ENCODE measurements around the gene MECP2.
A peak's percentile ranks its signal among the peaks of the same experiment; 100 is the strongest.

Gene MECP2

DNA sequence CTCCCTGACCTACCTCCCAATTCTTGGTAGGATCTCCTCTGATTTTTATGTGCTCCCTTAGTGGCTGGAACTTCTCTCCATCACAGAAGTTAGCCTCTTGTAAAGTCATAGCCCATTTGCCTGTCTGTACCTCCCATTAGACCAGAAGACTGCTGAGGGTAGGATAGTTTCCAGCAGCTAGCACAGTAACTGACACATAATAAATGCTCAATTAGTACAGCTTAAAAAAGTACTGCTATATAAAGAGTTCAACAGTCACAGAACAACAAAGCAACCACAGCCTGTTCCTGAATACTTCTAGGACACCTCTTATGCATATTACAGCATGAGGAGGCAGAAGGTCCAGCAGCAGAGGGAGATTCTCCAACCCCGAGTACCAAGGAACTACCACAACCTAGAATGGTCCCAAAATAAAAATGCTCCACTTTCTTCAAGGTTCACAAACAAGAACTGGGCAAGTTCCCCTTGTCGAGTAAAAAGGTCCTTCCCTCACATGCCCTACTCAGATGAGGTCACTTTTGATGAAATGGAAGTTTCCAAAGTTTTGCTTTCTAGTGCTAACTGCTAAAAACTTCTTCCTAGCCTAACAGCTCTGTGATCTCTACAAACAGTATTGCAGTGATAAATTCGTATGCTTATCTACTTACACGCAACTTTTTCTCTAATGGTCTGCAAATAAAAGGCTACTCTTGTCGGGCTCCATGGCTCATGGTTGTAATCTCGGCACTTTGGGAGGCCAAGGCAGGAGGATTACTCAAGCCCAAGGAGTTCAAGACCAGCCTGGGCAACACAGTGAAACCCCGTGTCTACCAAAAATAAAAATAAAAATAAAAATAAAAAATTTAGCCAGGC is 12.8 kb downstream of the MECP2 start:
- Histone ChIP-seq H3K27ac (ENCODE audit: low read depth, low read length) (no peak overlapping the region), H3K9ac (ENCODE audit: low read length) (no peak overlapping the region), H3K27me3 (ENCODE audit: control insufficient read depth, insufficient read depth, low read length) (no peaks in the 10 kb centered on the region), H3K4me1 (ENCODE audit: control insufficient read depth, insufficient read depth, low read length) (peaks cover 4% of the 10 kb centered on the region; the same call in 1 of the 2 replicates), H3K36me3 (ENCODE audit: control insufficient read depth, insufficient read depth, low read length) (0 out of 2 replicates have a peak, but pooled peaks cover 8% of the 10 kb centered on the region), H3K4me3 (ENCODE audit: low read depth, low read length) (no peak overlapping the region), H3K9me3 (ENCODE audit: control insufficient read depth, insufficient read depth, low read depth, low read length) (peaks cover 6% of the 10 kb centered on the region; the same call in 1 of the 2 replicates)

DNA sequence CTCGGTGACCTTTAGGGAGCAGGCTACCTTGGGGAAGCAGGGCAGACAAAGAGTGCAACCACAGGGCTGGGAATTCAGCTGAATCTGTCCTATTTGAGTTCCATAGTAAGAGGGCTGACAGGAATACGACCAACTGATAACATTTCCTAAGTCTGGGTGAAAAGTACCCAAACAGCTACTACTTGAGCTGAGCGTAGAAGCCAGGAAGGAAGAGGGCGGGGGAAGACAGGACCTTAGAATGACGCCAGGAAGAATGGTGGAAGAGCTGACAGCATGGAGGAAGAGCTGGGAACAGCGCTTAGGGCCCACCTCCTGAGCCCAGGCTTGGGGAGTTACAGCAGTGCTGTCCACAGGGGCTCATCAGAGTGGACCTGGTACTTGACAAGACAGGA is 14.4 kb downstream of the MECP2 start:
- H3K27ac ChIP-seq (ENCODE audit: low read depth, low read length), result no peak overlapping the region
- H3K9ac ChIP-seq (ENCODE audit: low read length), result no peak overlapping the region
- H3K4me1 ChIP-seq (ENCODE audit: control insufficient read depth, insufficient read depth, low read length), result peaks cover 4% of the 10 kb centered on the region; the same call in 1 of the 2 replicates
- H3K27me3 ChIP-seq (ENCODE audit: control insufficient read depth, insufficient read depth, low read length), result no peaks in the 10 kb centered on the region
- H3K36me3 ChIP-seq (ENCODE audit: control insufficient read depth, insufficient read depth, low read length), result 0 out of 2 replicates have a peak, but pooled peaks cover 3% of the 10 kb centered on the region
- peaks cover 6% of the 10 kb centered on the region; the same call in 1 of the 2 replicates for H3K9me3 ChIP-seq (ENCODE audit: control insufficient read depth, insufficient read depth, low read depth, low read length)
- no peak overlapping the region for H3K4me3 ChIP-seq (ENCODE audit: low read depth, low read length)

DNA sequence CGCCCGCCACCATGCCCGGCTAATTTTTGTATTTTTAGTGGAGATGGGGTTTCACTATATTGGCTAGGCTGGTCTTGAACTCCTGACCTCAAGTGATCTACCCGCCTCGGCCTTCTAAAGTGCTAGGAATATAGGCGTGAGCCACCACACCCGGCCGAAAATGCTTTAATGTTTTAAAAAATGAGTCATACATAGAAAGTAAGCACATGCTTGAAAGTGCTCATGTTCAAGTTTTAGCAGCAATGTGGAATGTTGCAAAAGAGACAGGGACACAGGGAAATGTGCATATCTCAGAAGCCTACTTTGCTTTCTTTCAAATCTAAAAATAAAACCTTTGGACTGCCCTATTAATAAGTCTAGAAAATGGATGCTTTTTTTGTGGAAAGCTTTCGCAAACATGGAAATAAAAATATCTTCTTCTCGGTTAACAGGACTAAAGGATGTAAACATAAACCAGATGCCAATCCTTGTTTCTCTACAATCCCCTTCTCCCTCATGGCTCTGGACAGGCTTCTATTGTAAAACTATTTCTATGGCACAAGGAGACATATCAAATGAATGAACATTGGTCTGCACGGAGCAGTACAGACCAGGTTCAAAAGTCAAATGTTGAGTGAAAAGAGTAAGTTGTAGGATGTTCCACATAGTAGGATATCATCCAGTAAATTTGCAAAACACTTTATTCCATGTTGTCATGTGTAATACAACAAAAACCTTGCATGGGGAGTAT is 15.0 kb downstream of the MECP2 start:
- no peaks in the 10 kb centered on the region for H3K27me3 ChIP-seq (ENCODE audit: control insufficient read depth, insufficient read depth, low read length)
- no peak overlapping the region for H3K4me3 ChIP-seq (ENCODE audit: low read depth, low read length)
- H3K4me1 ChIP-seq (ENCODE audit: control insufficient read depth, insufficient read depth, low read length), result peaks cover 4% of the 10 kb centered on the region; the same call in 1 of the 2 replicates
- no peaks in the 10 kb centered on the region for H3K36me3 ChIP-seq (ENCODE audit: control insufficient read depth, insufficient read depth, low read length)
- no peak overlapping the region for H3K27ac ChIP-seq (ENCODE audit: low read depth, low read length)
- H3K9me3 ChIP-seq (ENCODE audit: control insufficient read depth, insufficient read depth, low read depth, low read length), result peaks cover 6% of the 10 kb centered on the region; the same call in 1 of the 2 replicates
- no peak overlapping the region for H3K9ac ChIP-seq (ENCODE audit: low read length)

DNA sequence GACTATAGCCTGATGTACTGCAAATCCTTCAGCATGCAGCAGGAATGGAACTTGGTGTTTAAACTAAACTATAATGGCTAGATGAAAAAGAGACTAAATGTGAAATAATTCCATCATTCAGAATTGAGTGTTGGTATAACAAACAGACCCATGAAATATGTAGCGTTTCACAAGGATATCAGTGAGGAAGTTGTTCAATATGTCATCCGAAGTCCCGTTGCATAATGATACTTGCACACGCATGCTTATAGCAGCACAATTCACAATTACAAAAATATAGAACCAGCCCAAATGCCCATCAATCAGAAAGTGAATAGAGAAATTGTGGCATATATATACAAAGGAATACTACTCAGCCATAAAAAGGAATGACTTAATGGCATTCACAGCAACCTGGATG is 20.4 kb downstream of the MECP2 start:
- Histone ChIP-seq H3K4me3 (ENCODE audit: low read depth, low read length) (no peak overlapping the region), H3K9me3 (ENCODE audit: control insufficient read depth, insufficient read depth, low read depth, low read length) (peaks cover 7% of the 10 kb centered on the region; the same call in 1 of the 2 replicates), H3K4me1 (ENCODE audit: control insufficient read depth, insufficient read depth, low read length) (peaks cover 20% of the 10 kb centered on the region), H3K36me3 (ENCODE audit: control insufficient read depth, insufficient read depth, low read length) (no peaks in the 10 kb centered on the region), H3K27me3 (ENCODE audit: control insufficient read depth, insufficient read depth, low read length) (no peaks in the 10 kb centered on the region), H3K27ac (ENCODE audit: low read depth, low read length) (no peak overlapping the region), H3K9ac (ENCODE audit: low read length) (no peak overlapping the region)

GRCh38 chrX:154074199-154074598 is 23.3 kb downstream of the MECP2 start:
- peak overlapping the region; percentile 3 for H3K9ac ChIP-seq (ENCODE audit: low read length)
- H3K9me3 ChIP-seq (ENCODE audit: control insufficient read depth, insufficient read depth, low read depth, low read length), result peaks cover 4% of the 10 kb centered on the region; the same call in 1 of the 2 replicates
- H3K27ac ChIP-seq (ENCODE audit: low read depth, low read length), result peak overlapping the region; percentile 66; the same call in 1 of the 2 replicates
- 0 out of 2 replicates have a peak overlapping the region, but pooled peaks have one; percentile 22 for H3K4me3 ChIP-seq (ENCODE audit: low read depth, low read length)
- H3K27me3 ChIP-seq (ENCODE audit: control insufficient read depth, insufficient read depth, low read length), result no peaks in the 10 kb centered on the region
- no peaks in the 10 kb centered on the region for H3K36me3 ChIP-seq (ENCODE audit: control insufficient read depth, insufficient read depth, low read length)
- H3K4me1 ChIP-seq (ENCODE audit: control insufficient read depth, insufficient read depth, low read length), result peaks cover 20% of the 10 kb centered on the region

GRCh38 chrX:154072192-154072591 is 25.3 kb downstream of the MECP2 start:
- Histone ChIP-seq H3K4me3 (ENCODE audit: low read depth, low read length) (no peak overlapping the region), H3K27me3 (ENCODE audit: control insufficient read depth, insufficient read depth, low read length) (no peaks in the 10 kb centered on the region), H3K4me1 (ENCODE audit: control insufficient read depth, insufficient read depth, low read length) (peaks cover 20% of the 10 kb centered on the region), H3K27ac (ENCODE audit: low read depth, low read length) (no peak overlapping the region), H3K9ac (ENCODE audit: low read length) (no peak overlapping the region), H3K36me3 (ENCODE audit: control insufficient read depth, insufficient read depth, low read length) (no peaks in the 10 kb centered on the region), H3K9me3 (ENCODE audit: control insufficient read depth, insufficient read depth, low read depth, low read length) (peaks cover 4% of the 10 kb centered on the region; the same call in 1 of the 2 replicates)

DNA sequence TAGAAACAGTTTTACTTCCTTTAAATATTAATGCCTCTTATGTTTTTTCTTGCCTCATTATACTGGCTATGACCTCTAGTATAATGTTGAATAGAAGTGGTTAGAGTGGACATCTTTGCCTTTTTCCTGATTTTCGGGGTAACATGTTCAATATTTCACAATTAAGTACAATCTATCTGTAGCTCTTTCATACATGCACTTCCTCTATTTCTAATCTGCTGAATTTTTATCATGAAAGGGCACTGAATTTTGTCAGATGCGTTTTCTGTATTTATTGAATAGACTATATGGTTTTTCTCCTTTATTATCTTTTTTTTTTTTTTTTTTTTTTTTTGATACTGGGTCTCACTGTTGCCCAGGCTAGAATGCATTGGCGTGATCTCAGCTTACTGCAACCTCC is 29.0 kb downstream of the MECP2 start:
- Histone ChIP-seq H3K36me3 (ENCODE audit: control insufficient read depth, insufficient read depth, low read length) (no peaks in the 10 kb centered on the region), H3K27me3 (ENCODE audit: control insufficient read depth, insufficient read depth, low read length) (no peaks in the 10 kb centered on the region), H3K9me3 (ENCODE audit: control insufficient read depth, insufficient read depth, low read depth, low read length) (peaks cover 2% of the 10 kb centered on the region; the same call in 1 of the 2 replicates), H3K27ac (ENCODE audit: low read depth, low read length) (no peak overlapping the region), H3K4me3 (ENCODE audit: low read depth, low read length) (no peak overlapping the region), H3K9ac (ENCODE audit: low read length) (no peak overlapping the region), H3K4me1 (ENCODE audit: control insufficient read depth, insufficient read depth, low read length) (no peaks in the 10 kb centered on the region)

DNA sequence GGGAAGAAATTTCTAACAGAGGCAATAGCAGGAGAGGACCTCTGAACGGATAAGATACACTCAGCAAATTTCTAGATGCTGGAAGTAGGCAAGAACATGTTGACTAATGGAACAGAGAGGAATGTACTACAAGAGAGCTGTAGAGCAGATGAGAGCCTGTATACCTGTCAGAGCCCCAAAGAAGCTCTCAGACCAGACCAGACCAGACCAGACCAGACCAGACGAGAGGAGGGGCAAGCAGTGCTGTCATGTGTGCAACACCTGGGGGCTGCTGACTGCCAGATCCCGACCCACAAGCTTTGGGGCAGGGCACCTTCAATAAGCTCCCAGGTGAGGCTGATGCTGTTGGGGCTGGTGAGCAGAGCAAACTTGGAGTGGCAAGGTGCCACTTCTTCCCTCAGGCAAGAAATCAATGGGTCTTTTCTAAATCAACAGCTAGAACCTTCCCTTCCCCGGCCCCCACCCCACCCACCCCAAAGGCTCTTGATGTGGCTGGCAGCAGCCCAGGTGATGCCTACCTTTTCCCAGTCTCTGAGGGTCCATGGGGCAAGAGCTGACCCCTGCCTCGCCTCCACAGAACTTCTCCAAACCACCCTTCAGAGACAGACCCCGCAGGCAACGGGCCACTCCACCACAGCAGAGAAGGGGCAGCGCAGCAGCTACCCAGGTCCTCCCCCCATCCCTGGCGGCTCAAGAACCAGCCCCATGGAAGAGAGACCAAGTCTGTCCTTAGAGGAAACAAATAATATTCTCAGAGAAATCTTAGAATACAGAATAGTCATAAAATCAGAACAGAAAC is 32.7 kb downstream of the MECP2 start:
- H3K9ac ChIP-seq (ENCODE audit: low read length), result no peak overlapping the region
- H3K36me3 ChIP-seq (ENCODE audit: control insufficient read depth, insufficient read depth, low read length), result no peaks in the 10 kb centered on the region
- H3K27me3 ChIP-seq (ENCODE audit: control insufficient read depth, insufficient read depth, low read length), result no peaks in the 10 kb centered on the region
- no peak overlapping the region for H3K4me3 ChIP-seq (ENCODE audit: low read depth, low read length)
- peaks cover 6% of the 10 kb centered on the region; the same call in 1 of the 2 replicates for H3K9me3 ChIP-seq (ENCODE audit: control insufficient read depth, insufficient read depth, low read depth, low read length)
- H3K27ac ChIP-seq (ENCODE audit: low read depth, low read length), result no peak overlapping the region
- peaks cover 6% of the 10 kb centered on the region; the same call in 1 of the 2 replicates for H3K4me1 ChIP-seq (ENCODE audit: control insufficient read depth, insufficient read depth, low read length)

DNA sequence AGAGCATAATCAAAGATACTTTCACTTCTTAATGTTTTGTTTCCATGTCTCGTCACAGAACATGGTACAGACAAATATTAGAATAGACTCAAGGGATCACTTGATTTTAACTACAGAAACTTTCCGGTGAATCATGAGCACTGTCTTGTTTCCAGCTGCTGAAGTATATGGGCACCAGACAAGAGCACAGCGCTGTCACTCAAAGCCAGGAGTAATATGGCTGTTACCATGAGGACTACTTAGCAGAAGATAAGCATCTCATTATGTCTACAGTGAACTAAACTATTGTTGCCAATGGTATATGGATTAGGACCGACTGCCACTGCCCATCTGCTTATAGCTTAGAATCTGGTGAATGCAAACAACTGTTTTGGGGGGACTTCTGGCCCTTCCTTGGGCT is 34.3 kb downstream of the MECP2 start:
- Histone ChIP-seq H3K27me3 (ENCODE audit: control insufficient read depth, insufficient read depth, low read length) (no peaks in the 10 kb centered on the region), H3K9me3 (ENCODE audit: control insufficient read depth, insufficient read depth, low read depth, low read length) (peaks cover 11% of the 10 kb centered on the region; the same call in 1 of the 2 replicates), H3K36me3 (ENCODE audit: control insufficient read depth, insufficient read depth, low read length) (0 out of 2 replicates have a peak, but pooled peaks cover 3% of the 10 kb centered on the region), H3K4me1 (ENCODE audit: control insufficient read depth, insufficient read depth, low read length) (peaks cover 6% of the 10 kb centered on the region; the same call in 1 of the 2 replicates), H3K27ac (ENCODE audit: low read depth, low read length) (no peak overlapping the region), H3K4me3 (ENCODE audit: low read depth, low read length) (no peak overlapping the region), H3K9ac (ENCODE audit: low read length) (no peak overlapping the region)

- H3K9ac ChIP-seq (ENCODE audit: low read length), result no peak overlapping the region
- H3K9me3 ChIP-seq (ENCODE audit: control insufficient read depth, insufficient read depth, low read depth, low read length), result peaks cover 17% of the 10 kb centered on the region; the same call in 1 of the 2 replicates
- no peak overlapping the region for H3K27ac ChIP-seq (ENCODE audit: low read depth, low read length)
- no peak overlapping the region for H3K4me3 ChIP-seq (ENCODE audit: low read depth, low read length)
- H3K36me3 ChIP-seq (ENCODE audit: control insufficient read depth, insufficient read depth, low read length), result peaks cover 11% of the 10 kb centered on the region
- H3K4me1 ChIP-seq (ENCODE audit: control insufficient read depth, insufficient read depth, low read length), result peaks cover 6% of the 10 kb centered on the region; the same call in 1 of the 2 replicates
- H3K27me3 ChIP-seq (ENCODE audit: control insufficient read depth, insufficient read depth, low read length), result no peaks in the 10 kb centered on the region
Observed at GRCh38 chrX:154061801-154062200, 35.7 kb downstream of the MECP2 start.
